ENCODE results near the gene BSG. TPM values are rescaled to one million over a fixed set of nuclear protein-coding genes. Genes with fewer than 3 reads are reported as not detected.
A peak's percentile ranks its signal among the peaks of the same experiment; 100 is the strongest.

The BSG gene
- total and polyA plus RNA-seq, 10 of the 15 experiments (the other 5 are each of a cell fraction or from before 2014, with no cell fraction given) = 2.8 to 297 (median 199) TPM

GRCh38 chr19:583968-584239 is 11.5 kb downstream of the BSG start:
- in situ Hi-C loops (cut with MboI) = no loop called here
- H3K4me1 ChIP-seq (ENCODE audit: control insufficient read depth, insufficient read depth, low read length) = no peaks in the 10 kb centered on the region
- H4K20me1 ChIP-seq (ENCODE audit: control insufficient read depth, insufficient read depth) = no peaks in the 10 kb centered on the region
- intact Hi-C loops (cut with micrococcal nuclease; ENCODE audit: unreplicated experiment) = no loop called here
- no peak overlapping the region for H3K4me2 ChIP-seq (ENCODE audit: control insufficient read depth, insufficient read depth)
- no peak overlapping the region for H3K27ac ChIP-seq (ENCODE audit: control insufficient read depth, insufficient read depth)
- peaks cover 0 to 34% of the 10 kb centered on the region in 2 experiments; a peak in 3 of 4 replicates for H3K36me3 ChIP-seq (ENCODE audit: control insufficient read depth in 2 of 2, insufficient read depth in 2 of 2, low read length in 1 of 2)
- H3K9ac ChIP-seq (ENCODE audit: control insufficient read depth, insufficient read depth, low read length) = no peak overlapping the region
- POLR2A ChIA-PET = no interaction called here
- peaks cover 6% of the 10 kb centered on the region for H3K79me2 ChIP-seq (ENCODE audit: control insufficient read depth, insufficient read depth, low read length)
- CTCF ChIA-PET = interaction anchor here (0.6 to 1.5 kb wide), 7 partner anchors 51 to 153 kb away, joined by 3 to 8 read pairs (median 4); no protein-coding TSS in a partner anchor
- 71% methylated on average over 5 of the region's 5 CpGs for WGBS (ENCODE audit: insufficient coverage, insufficient replicate concordance, low lambda C conversion rate, missing lambda C conversion rate)
- RAD21 ChIA-PET (ENCODE audit: unreplicated experiment) = interaction anchor here (1.8 to 2.8 kb wide), 2 partner anchors 9 to 150 kb away, joined by 7 to 11 read pairs; no protein-coding TSS in a partner anchor
- peak; percentile 4; the same call in 1 of the 3 replicates for ATAC-seq
- H3K27me3 ChIP-seq (replicated peaks in 1 of 2; ENCODE audit: control insufficient read depth in 2 of 2, insufficient read depth in 2 of 2, low read length in 1 of 2) = peaks cover 2 to 4% of the 10 kb centered on the region in 2 experiments; a peak in 3 of 4 replicates
- 0 out of 2 replicates have a peak, but pooled peaks have one; percentile 18 for TF ChIP-seq POLR2AphosphoS5 (IDR thresholded peaks at IDR 0.05; ENCODE audit: low read length)
- TF ChIP-seq CEBPB (IDR thresholded peaks at IDR 0.05; ENCODE audit: borderline replicate concordance in 1 of 2, low read depth in 2 of 2, low read length in 2 of 2) = no peak
- no peak for TF ChIP-seq NFIC (IDR thresholded peaks at IDR 0.05; ENCODE audit: low read depth, low read length)
- TF ChIP-seq MAX (IDR thresholded peaks at IDR 0.05; ENCODE audit: low read depth, low read length) = no peak
- peak; percentile 56; the same call in 1 of the 2 replicates for TF ChIP-seq POLR2A (IDR thresholded peaks at IDR 0.05; ENCODE audit: low read depth, low read length)
- BruUV-seq (replicated peaks) = no TSS peak
- SMC1A ChIA-PET (ENCODE audit: uncharacterized antibody, unreplicated experiment) = interaction anchor here (1.1 kb wide), 1 partner anchor 150 kb away, joined by 3 read pairs; no protein-coding TSS in a partner anchor
- H2AFZ ChIP-seq (ENCODE audit: control insufficient read depth, low read depth, low read length) = no peak overlapping the region
- no peak for FAIRE-seq
- no peaks in the 10 kb centered on the region for H3K9me3 ChIP-seq (replicated peaks; ENCODE audit: control insufficient read depth, insufficient read depth, low read length)
- no peak for DNase-seq (ENCODE audit: low read depth, low spot score)
- H3K4me3 ChIP-seq = no peak overlapping the region

GRCh38 chr19:584240-585001 is 12.0 kb downstream of the BSG start:
- BruUV-seq (replicated peaks) = no TSS peak
- Histone ChIP-seq H3K4me3 (no peak overlapping the region), H3K4me2 (ENCODE audit: control insufficient read depth, insufficient read depth) (no peak overlapping the region), H2AFZ (ENCODE audit: control insufficient read depth, low read depth, low read length) (no peak overlapping the region), H3K9ac (ENCODE audit: control insufficient read depth, insufficient read depth, low read length) (no peak overlapping the region), H3K79me2 (ENCODE audit: control insufficient read depth, insufficient read depth, low read length) (peaks cover 3% of the 10 kb centered on the region; the same call in 1 of the 2 replicates), H3K27me3 (replicated peaks in 1 of 2; ENCODE audit: control insufficient read depth in 2 of 2, insufficient read depth in 2 of 2, low read length in 1 of 2) (peaks cover 4 to 9% of the 10 kb centered on the region in 2 experiments), H3K36me3 (ENCODE audit: control insufficient read depth in 2 of 2, insufficient read depth in 2 of 2, low read length in 1 of 2) (peaks cover 0 to 30% of the 10 kb centered on the region in 2 experiments; a peak in 3 of 4 replicates), H3K4me1 (ENCODE audit: control insufficient read depth, insufficient read depth, low read length) (no peaks in the 10 kb centered on the region), H4K20me1 (ENCODE audit: control insufficient read depth, insufficient read depth) (no peaks in the 10 kb centered on the region), H3K9me3 (replicated peaks; ENCODE audit: control insufficient read depth, insufficient read depth, low read length) (no peaks in the 10 kb centered on the region), H3K27ac (ENCODE audit: control insufficient read depth, insufficient read depth) (no peak overlapping the region)
- in situ Hi-C loops (cut with MboI) (loop anchor here (5.0 kb wide), 1 partner anchor 148 kb away; no protein-coding TSS in a partner anchor), intact Hi-C loops (cut with micrococcal nuclease; ENCODE audit: unreplicated experiment) (loop anchor here (5.0 kb wide), 1 partner anchor 148 kb away; no protein-coding TSS in a partner anchor)
- ChIA-PET POLR2A (no interaction called here), CTCF (interaction anchor here (0.6 to 1.5 kb wide), 7 partner anchors 52 to 153 kb away, joined by 3 to 8 read pairs (median 4); no protein-coding TSS in a partner anchor), SMC1A (ENCODE audit: uncharacterized antibody, unreplicated experiment) (interaction anchor here (1.1 kb wide), 1 partner anchor 150 kb away, joined by 3 read pairs; no protein-coding TSS in a partner anchor), RAD21 (ENCODE audit: unreplicated experiment) (interaction anchor here (1.8 to 2.8 kb wide), 2 partner anchors 10 to 150 kb away, joined by 7 to 11 read pairs; no protein-coding TSS in a partner anchor)
- no peak for DNase-seq (ENCODE audit: low read depth, low spot score)
- WGBS (ENCODE audit: insufficient coverage, insufficient replicate concordance, low lambda C conversion rate, missing lambda C conversion rate) = 42% methylated on average over 36 of the region's 38 CpGs
- FAIRE-seq = no peak
- peak; percentile 90 for ATAC-seq
- TF ChIP-seq ATF2 (IDR thresholded peaks at IDR 0.05; ENCODE audit: low read length) = peak; percentile 30; the same call in 1 of the 2 replicates
- TF ChIP-seq STAT1 (conservative IDR thresholded peaks at IDR 0.05) = no peak
- peak; percentile 85 to 98 (median 89) for TF ChIP-seq CTCF (IDR thresholded peaks at IDR 0.05 in 2 of 3, conservative IDR thresholded peaks at IDR 0.05 in 1 of 3; ENCODE audit: control insufficient read depth in 2 of 3, extremely low read depth in 1 of 3, insufficient read depth in 1 of 3, low read depth in 3 of 3, low read length in 3 of 3)
- no peak for TF ChIP-seq SIX5 (IDR thresholded peaks at IDR 0.05; ENCODE audit: low read depth, low read length, severe bottlenecking)
- peak; percentile 51; the same call in 1 of the 2 replicates for TF ChIP-seq NR2F1 (conservative IDR thresholded peaks at IDR 0.05)
- TF ChIP-seq RBBP5 (conservative IDR thresholded peaks at IDR 0.05) = no peak
- no peak for TF ChIP-seq ZZZ3 (IDR thresholded peaks at IDR 0.05; ENCODE audit: control insufficient read depth, insufficient read length, low read depth)
